A673 (cell line): Measurements from ENCODE around the gene CCDC73. TPM values are rescaled to one million over a fixed set of nuclear protein-coding genes. Genes with fewer than 3 reads are reported as not detected.

Experiments used
- BruUV-seq: library from RNA; stranded (reverse); fragments of 400-500 nt; replicated peaks from 2 replicates; lab custom pipeline; 2021; lab: Mats Ljungman, UMichigan
- CTCF ChIA-PET: fragments of 300-600 bp; sonication (Branson Sonifier 250); formaldehyde crosslinking; loops from one replicate; lab custom pipeline; 2022; ENCODE audit warnings: antibody characterized with exemption; lab: Charles Lee
- POLR2A ChIA-PET: fragments of 300-600 bp; sonication (Branson Sonifier 250); formaldehyde crosslinking; loops from one replicate; lab custom pipeline; 2022; ENCODE audit warnings: antibody characterized with exemption; ENCODE audit not compliant: low non-redundant PET; lab: Charles Lee
- DNase-seq: peaks from one replicate; pipeline ENCODE4 v3.0.0-alpha.2; 2015; ENCODE audit warnings: low spot score
- H3K27ac ChIP-seq: fragments of 200-600 bp; sonication (generic); 2 replicates; pipeline ENCODE4 v1.5.1; 2016; ENCODE audit warnings: mixed run types, low read depth, mild to moderate bottlenecking, mixed read lengths, antibody characterized with exemption, low read length; ENCODE audit not compliant: poor library complexity, severe bottlenecking
- H3K27me3 ChIP-seq: fragments of 200-600 bp; sonication (generic); replicated peaks from 2 replicates; pipeline ENCODE4 v1.6.1; 2017; ENCODE audit warnings: mixed run types, low read depth, mild to moderate bottlenecking, mixed read lengths, antibody characterized with exemption, low read length; ENCODE audit not compliant: insufficient read depth, poor library complexity
- H3K36me3 ChIP-seq: fragments of 200-600 bp; sonication (generic); 2 replicates; pipeline ENCODE4 v1.6.1; 2016; ENCODE audit warnings: mixed run types, mild to moderate bottlenecking, mixed read lengths, antibody characterized with exemption, low read length; ENCODE audit not compliant: insufficient read depth, poor library complexity, severe bottlenecking
- H3K4me1 ChIP-seq: fragments of 200-600 bp; sonication (generic); 2 replicates; pipeline ENCODE4 v1.6.1; 2017; ENCODE audit warnings: mixed run types, mild to moderate bottlenecking, mixed read lengths, antibody characterized with exemption, low read length; ENCODE audit not compliant: insufficient read depth, poor library complexity, severe bottlenecking
- H3K4me3 ChIP-seq: fragments of 200-600 bp; sonication (generic); 2 replicates; pipeline ENCODE4 v1.5.1; 2016; ENCODE audit warnings: low read depth, mixed run types, mild to moderate bottlenecking, mixed read lengths, low read length; ENCODE audit not compliant: poor library complexity, severe bottlenecking
- H3K9me3 ChIP-seq: fragments of 200-600 bp; sonication (generic); 2 replicates; pipeline ENCODE4 v1.6.1; 2016; ENCODE audit warnings: mixed run types, low read depth, mild to moderate bottlenecking, mixed read lengths, antibody characterized with exemption, low read length; ENCODE audit not compliant: poor library complexity, severe bottlenecking
- EZH2 ChIP-seq: fragments of 200-600 bp; sonication (generic); IDR thresholded peaks from 2 replicates; pipeline ENCODE4 v1.6.1; 2017; ENCODE audit warnings: borderline replicate concordance, low read depth, mild to moderate bottlenecking, mixed read lengths, antibody characterized with exemption, low read length; ENCODE audit not compliant: poor library complexity, severe bottlenecking
- intact Hi-C: fragments of 100-400 bp; cut with micrococcal nuclease; formaldehyde crosslinking; loops from one replicate; pipeline ENCODE4 v1.10.0; 2022; ENCODE audit not compliant: unreplicated experiment
- total RNA-seq: library from RNA; stranded (reverse); gene quantifications from 2 replicates; pipeline ENCODE4 v1.2.3, GENCODE V29; 2021
- TF ChIP-seq, protein P1 (sequence below): fragments of 300-800, 200-600 bp; sonication (generic); conservative IDR thresholded peaks from 2 replicates; pipeline ENCODE4 v1.5.1; 2017; ENCODE audit warnings: low read depth, mild to moderate bottlenecking, antibody characterized with exemption, low read length, moderate library complexity, mixed read lengths

CCDC73 gene
- total RNA-seq, 1 experiment from 2014 or later, result not detected

- Histone ChIP-seq H3K27ac (no peak overlapping the region), H3K4me1 (no peaks in the 10 kb centered on the region), H3K36me3 (no peaks in the 10 kb centered on the region), H3K27me3 (peaks cover 57% of the 10 kb centered on the region), H3K9me3 (no peaks in the 10 kb centered on the region), H3K4me3 (no peak overlapping the region)
- TF ChIP-seq EZH2, result no peak
- TF ChIP-seq, protein P1, sequence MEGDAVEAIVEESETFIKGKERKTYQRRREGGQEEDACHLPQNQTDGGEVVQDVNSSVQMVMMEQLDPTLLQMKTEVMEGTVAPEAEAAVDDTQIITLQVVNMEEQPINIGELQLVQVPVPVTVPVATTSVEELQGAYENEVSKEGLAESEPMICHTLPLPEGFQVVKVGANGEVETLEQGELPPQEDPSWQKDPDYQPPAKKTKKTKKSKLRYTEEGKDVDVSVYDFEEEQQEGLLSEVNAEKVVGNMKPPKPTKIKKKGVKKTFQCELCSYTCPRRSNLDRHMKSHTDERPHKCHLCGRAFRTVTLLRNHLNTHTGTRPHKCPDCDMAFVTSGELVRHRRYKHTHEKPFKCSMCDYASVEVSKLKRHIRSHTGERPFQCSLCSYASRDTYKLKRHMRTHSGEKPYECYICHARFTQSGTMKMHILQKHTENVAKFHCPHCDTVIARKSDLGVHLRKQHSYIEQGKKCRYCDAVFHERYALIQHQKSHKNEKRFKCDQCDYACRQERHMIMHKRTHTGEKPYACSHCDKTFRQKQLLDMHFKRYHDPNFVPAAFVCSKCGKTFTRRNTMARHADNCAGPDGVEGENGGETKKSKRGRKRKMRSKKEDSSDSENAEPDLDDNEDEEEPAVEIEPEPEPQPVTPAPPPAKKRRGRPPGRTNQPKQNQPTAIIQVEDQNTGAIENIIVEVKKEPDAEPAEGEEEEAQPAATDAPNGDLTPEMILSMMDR, result no peak
- no TSS peak for BruUV-seq
- intact Hi-C loops, result no loop called here
- ChIA-PET POLR2A (no interaction called here), CTCF (no interaction called here)
- DNase-seq, result no peak
Observed at GRCh38 chr11:32630844-32631243, 163.6 kb downstream of the CCDC73 start.

- ChIA-PET CTCF (no interaction called here), POLR2A (no interaction called here)
- Histone ChIP-seq H3K4me3 (no peak overlapping the region), H3K27me3 (no peaks in the 10 kb centered on the region), H3K4me1 (no peaks in the 10 kb centered on the region), H3K27ac (no peak overlapping the region), H3K9me3 (no peaks in the 10 kb centered on the region), H3K36me3 (no peaks in the 10 kb centered on the region)
- no peak for DNase-seq
- no TSS peak for BruUV-seq
- intact Hi-C loops, result no loop called here
- no peak for TF ChIP-seq EZH2
- TF ChIP-seq, protein P1, result no peak
Observed at GRCh38 chr11:32616903-32617302, 177.6 kb downstream of the CCDC73 start.

DNA sequence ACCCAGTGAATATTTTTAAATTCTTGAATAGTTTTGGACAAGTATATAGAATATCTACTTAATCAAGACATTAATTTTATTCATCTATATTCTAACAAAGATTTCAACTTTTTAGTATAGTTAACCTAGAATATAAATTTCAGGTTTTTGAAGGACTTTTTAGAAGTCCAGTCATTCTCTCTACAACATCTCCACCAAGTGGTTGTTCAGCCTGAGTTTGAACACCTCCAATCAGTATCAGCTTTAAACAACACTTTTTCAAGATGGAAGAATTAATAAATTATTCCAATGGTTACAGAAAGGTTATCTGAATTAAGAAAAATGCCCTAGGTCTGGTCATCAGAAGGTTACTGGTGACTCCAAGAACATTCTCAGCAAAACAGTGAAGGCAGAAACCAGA lies 179.0 kb downstream of the CCDC73 start:
- BruUV-seq, result no TSS peak
- peak; percentile 58 for TF ChIP-seq EZH2
- TF ChIP-seq, protein P1, result peak; percentile 61
- Histone ChIP-seq H3K27me3 (no peaks in the 10 kb centered on the region), H3K9me3 (no peaks in the 10 kb centered on the region), H3K4me3 (no peak overlapping the region), H3K4me1 (no peaks in the 10 kb centered on the region), H3K27ac (no peak overlapping the region), H3K36me3 (no peaks in the 10 kb centered on the region)
- intact Hi-C loops, result no loop called here
- CTCF ChIA-PET, result interaction anchor here (1.0 to 1.3 kb wide), 3 partner anchors 229 to 303 kb away, joined by 3 to 4 read pairs (median 3); no protein-coding TSS in a partner anchor
- DNase-seq, result peak; percentile 37
- POLR2A ChIA-PET, result no interaction called here
